Sigmoid colon (tissue), 7 donors: ENCODE data around the gene SIRT4. TPM values are rescaled to one million over a fixed set of nuclear protein-coding genes. Genes with fewer than 3 reads are reported as not detected.
A peak's percentile ranks its signal among the peaks of the same experiment; 100 is the strongest.
"Not testable (repeated sequence)": the region's sequence is repeated elsewhere in the genome, so short reads cannot be mapped to it uniquely, and the experiment has no call there.

Experiments
- DNase-seq: peaks from one replicate; pipeline ENCODE4 v3.0.0-alpha.2; 2019
- H3K27ac ChIP-seq, 4 donors: fragments of 200-600 bp; sonication (generic); one replicate each; pipeline ENCODE4 v1.5.1; 2016 to 2019; ENCODE audit warnings: mild to moderate bottlenecking in 1 of 4
- H3K27me3 ChIP-seq, 3 donors: fragments of 200-600 bp; sonication (generic); one replicate each; pipeline ENCODE4 v1.5.1; 2019; ENCODE audit warnings: mild to moderate bottlenecking in 1 of 3
- H3K36me3 ChIP-seq, 4 donors: fragments of 200-600 bp; sonication (generic); one replicate each; pipeline ENCODE4 v1.5.1; 2016 to 2019
- H3K4me1 ChIP-seq, 4 donors: fragments of 200-600 bp; sonication (generic); one replicate each; pipeline ENCODE4 v1.5.1; 2017 to 2019
- H3K4me3 ChIP-seq, 4 donors: fragments of 200-600 bp; sonication (generic); one replicate each; pipeline ENCODE4 v1.5.1; 2017 to 2019; ENCODE audit warnings: mild to moderate bottlenecking in 2 of 4, moderate library complexity in 1 of 4
- H3K9me3 ChIP-seq, 4 donors: fragments of 200-600 bp in 3 of 4; sonication (generic) in 3 of 4; one replicate each; pipeline versions ENCODE4 v1.5.1 to v1.6.1; 2013 to 2019
- EP300 ChIP-seq, 4 donors: sonication (generic); formaldehyde crosslinking; IDR thresholded peaks; one replicate each; pipeline ENCODE4 v1.6.1; 2017; ENCODE audit warnings: antibody characterized with exemption in 4 of 4
- POLR2A ChIP-seq, 2 donors: fragments of 450-650 bp; IDR thresholded peaks; one replicate each; pipeline ENCODE4 v1.6.1; 2016; ENCODE audit warnings: antibody characterized with exemption in 2 of 2, mild to moderate bottlenecking in 2 of 2, moderate library complexity in 2 of 2
- POLR2AphosphoS5 ChIP-seq, 4 donors: sonication (generic); formaldehyde crosslinking; IDR thresholded peaks; one replicate each; pipeline ENCODE4 v1.6.1; 2017; ENCODE audit warnings: antibody characterized with exemption in 4 of 4
- WGBS, 2 donors: extraction: QIAGEN DNeasy Blood & Tissue Kit; methylation state at CpG; one replicate each; pipeline ENCODE4 v1.1.7; 2013; 5-methylcytosine and 5-hydroxymethylcytosine counted together
- intact Hi-C: fragments of 100-400 bp; cut with DNase I; formaldehyde crosslinking; loops from one replicate; pipeline ENCODE4 v1.15.1; 2023
- polyA plus RNA-seq, 3 donors: library from polyadenylated mRNA; stranded (reverse); fragments of 200-250 nt; gene quantifications; one replicate each; pipeline ENCODE4 v1.2.3, GENCODE V29; 2013
- total RNA-seq, 4 donors: library from RNA; depleted of rRNA; stranded (reverse); fragments of >200 nt; gene quantifications; one replicate each; pipeline ENCODE4 v1.1.0, GENCODE V29; 2016
- TF ChIP-seq, protein P1 (sequence below), 4 experiments: fragments of 450-650 bp in 3 of 4; fragments of 200-600 bp in 1 of 4; IDR thresholded peaks; one replicate each; pipeline ENCODE4 v1.5.1; 2016 to 2019; ENCODE audit warnings: antibody characterized with exemption in 4 of 4, mild to moderate bottlenecking in 3 of 4, moderate library complexity in 2 of 4
- donor health status: healthy with polysubstance abuse.
- donor health status: Bipolar disorder and iron deficiency.
- donor health status: healthy.

SIRT4 gene
- total and polyA plus RNA-seq, 7 donors: 0.69 to 3.6 (median 2.8) TPM

DNA sequence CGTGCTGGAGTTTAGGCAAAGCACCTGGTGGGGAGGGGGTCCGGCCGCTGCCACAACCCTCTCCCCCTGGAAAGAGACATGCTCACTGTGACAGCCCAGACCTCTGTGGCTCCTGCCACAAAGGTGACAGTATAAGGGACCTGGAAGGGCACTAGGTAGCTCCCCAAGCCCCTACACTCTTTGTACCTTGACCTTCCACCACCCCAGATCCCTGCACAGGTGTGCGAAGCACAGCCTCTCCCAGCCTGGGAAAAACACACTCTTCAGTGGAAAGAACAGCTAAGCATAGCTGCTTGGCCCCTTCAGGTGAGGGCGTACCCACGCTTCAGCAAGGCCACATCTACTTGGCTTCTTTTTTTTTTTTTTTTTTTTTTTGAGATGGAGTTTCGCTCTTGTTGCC is 30.4 kb downstream of the SIRT4 start:
- H3K9me3 ChIP-seq: peaks cover 0 to 7% (median 0%) of the 10 kb centered on the region in 4 donors
- TF ChIP-seq POLR2A (IDR thresholded peaks at IDR 0.05): no peak
- no peak for TF ChIP-seq POLR2AphosphoS5 (IDR thresholded peaks at IDR 0.05)
- TF ChIP-seq, protein P1, sequence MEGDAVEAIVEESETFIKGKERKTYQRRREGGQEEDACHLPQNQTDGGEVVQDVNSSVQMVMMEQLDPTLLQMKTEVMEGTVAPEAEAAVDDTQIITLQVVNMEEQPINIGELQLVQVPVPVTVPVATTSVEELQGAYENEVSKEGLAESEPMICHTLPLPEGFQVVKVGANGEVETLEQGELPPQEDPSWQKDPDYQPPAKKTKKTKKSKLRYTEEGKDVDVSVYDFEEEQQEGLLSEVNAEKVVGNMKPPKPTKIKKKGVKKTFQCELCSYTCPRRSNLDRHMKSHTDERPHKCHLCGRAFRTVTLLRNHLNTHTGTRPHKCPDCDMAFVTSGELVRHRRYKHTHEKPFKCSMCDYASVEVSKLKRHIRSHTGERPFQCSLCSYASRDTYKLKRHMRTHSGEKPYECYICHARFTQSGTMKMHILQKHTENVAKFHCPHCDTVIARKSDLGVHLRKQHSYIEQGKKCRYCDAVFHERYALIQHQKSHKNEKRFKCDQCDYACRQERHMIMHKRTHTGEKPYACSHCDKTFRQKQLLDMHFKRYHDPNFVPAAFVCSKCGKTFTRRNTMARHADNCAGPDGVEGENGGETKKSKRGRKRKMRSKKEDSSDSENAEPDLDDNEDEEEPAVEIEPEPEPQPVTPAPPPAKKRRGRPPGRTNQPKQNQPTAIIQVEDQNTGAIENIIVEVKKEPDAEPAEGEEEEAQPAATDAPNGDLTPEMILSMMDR (IDR thresholded peaks at IDR 0.05): no peak
- TF ChIP-seq EP300 (IDR thresholded peaks at IDR 0.05): no peak
- no peaks in the 10 kb centered on the region for H3K36me3 ChIP-seq
- no peak overlapping the region for H3K27ac ChIP-seq
- H3K27me3 ChIP-seq: no peaks in the 10 kb centered on the region
- WGBS, 2 donors: 83 to 85% methylated on average over 6 to 7 of the region's 7 CpGs
- H3K4me1 ChIP-seq: no peaks in the 10 kb centered on the region
- DNase-seq: no peak
- H3K4me3 ChIP-seq: no peak overlapping the region
- intact Hi-C loops: no loop called here

DNA sequence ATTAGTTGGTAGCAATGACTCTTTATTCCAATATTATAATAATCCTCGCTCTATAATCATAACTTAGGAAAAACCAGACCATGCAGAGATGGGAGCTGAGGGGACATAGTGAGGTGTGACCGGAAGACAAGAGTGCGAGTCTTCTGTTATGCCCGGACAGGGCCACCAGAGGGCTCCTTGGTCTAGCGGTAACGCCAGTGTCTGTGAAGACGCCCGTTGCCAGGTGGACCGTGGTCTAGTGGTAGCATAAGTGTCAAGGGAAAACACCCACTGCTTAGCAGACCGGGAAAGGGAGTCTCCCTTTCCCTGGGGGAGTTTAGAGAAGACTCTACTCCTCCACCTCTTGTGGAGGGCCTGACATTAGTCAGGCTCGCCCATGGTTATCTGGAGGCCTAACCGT is 33.3 kb downstream of the SIRT4 start:
- H3K27ac ChIP-seq, H3K36me3 ChIP-seq, H3K4me3 ChIP-seq, H3K9me3 ChIP-seq, H3K27me3 ChIP-seq, H3K4me1 ChIP-seq, intact Hi-C loops: not testable (repeated sequence)
- DNase-seq: peak; percentile 74
- TF ChIP-seq, protein P1 (IDR thresholded peaks at IDR 0.05): peak; percentile 38 to 57 (median 47)
- WGBS, 2 donors: 18 to 20% methylated on average over 12 of the region's 12 CpGs

DNA sequence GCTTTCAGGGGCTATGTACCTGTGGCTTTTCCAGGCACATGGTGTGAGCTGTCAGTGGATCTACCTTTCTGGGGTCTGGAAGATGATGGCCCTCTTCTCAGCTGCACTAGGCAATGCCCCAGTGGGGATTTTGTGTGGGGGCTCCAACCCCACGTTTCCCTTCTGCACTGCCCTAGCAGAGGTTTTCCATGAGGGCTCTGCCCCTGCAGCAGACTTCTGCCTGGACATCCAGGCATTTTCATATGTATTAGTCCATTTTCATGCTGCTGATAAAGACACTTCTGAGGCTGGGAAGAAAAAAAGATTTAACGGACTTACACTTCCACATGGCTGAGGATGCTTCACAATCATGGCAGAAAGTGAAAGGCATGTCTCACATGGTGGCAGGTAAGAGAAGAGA is 34.3 kb downstream of the SIRT4 start:
- WGBS, 2 donors: 93 to 94% methylated on average over 2 of the region's 2 CpGs

DNA sequence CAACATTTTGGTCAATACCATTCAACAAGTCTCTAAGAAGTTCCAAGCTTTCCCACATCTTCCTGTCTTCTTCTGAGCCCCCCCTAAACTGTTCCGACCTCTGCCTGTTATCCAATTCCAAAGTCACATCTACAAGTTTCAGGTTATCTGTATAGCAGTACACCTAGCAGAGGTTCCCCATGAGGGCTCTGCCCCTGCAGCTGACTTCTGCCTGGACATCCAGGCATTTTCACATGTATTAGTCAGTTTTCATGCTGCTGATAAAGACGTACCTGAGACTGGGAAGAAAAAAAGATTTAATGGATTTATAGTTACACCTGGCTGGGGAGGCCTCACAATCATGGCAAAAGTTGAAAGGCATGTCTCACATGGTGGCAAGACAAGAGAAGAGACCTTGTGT is 35.6 kb downstream of the SIRT4 start:
- H3K4me3 ChIP-seq: no peak overlapping the region
- no peak for DNase-seq
- H3K36me3 ChIP-seq: no peaks in the 10 kb centered on the region
- WGBS, 2 donors: 90 to 92% methylated on average over 2 of the region's 2 CpGs
- peaks cover 0 to 7% (median 0%) of the 10 kb centered on the region in 4 donors for H3K9me3 ChIP-seq
- H3K27ac ChIP-seq: no peak overlapping the region
- H3K4me1 ChIP-seq: no peaks in the 10 kb centered on the region
- TF ChIP-seq EP300 (IDR thresholded peaks at IDR 0.05) (no peak), POLR2AphosphoS5 (IDR thresholded peaks at IDR 0.05) (no peak), POLR2A (IDR thresholded peaks at IDR 0.05) (no peak)
- TF ChIP-seq, protein P1 (IDR thresholded peaks at IDR 0.05): no peak
- peaks cover 0 to 7% (median 0%) of the 10 kb centered on the region in 3 donors for H3K27me3 ChIP-seq
- intact Hi-C loops: no loop called here

More for the DNA sequence above, 34.3 kb downstream of the SIRT4 start:
- H3K27me3 ChIP-seq, H3K4me1 ChIP-seq, H3K27ac ChIP-seq, intact Hi-C loops, H3K9me3 ChIP-seq, H3K4me3 ChIP-seq, DNase-seq, H3K36me3 ChIP-seq: not testable (repeated sequence)

DNA sequence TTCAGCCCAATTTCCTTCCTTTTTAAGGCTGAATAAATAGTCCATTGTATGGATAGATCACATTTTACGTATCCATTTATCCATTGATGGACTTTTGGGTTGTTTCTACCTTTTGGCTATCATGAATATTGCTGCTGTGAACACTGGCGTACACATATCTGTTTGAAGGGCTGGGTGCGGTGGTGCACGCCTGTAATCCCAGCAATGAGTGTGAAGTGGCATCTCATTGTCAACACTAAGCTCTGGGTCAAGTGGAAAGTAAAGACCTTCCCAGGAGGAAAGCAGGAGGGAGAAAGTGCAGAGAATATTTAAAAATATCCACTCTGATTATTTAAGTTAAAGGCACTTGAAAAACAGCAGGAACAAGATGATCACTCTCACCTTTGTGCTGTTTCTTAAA is 37.1 kb downstream of the SIRT4 start:
- Histone ChIP-seq H3K36me3 (no peaks in the 10 kb centered on the region), H3K4me3 (no peak overlapping the region), H3K4me1 (no peaks in the 10 kb centered on the region), H3K27ac (no peak overlapping the region), H3K9me3 (peaks cover 0 to 7% (median 0%) of the 10 kb centered on the region in 4 donors), H3K27me3 (peaks cover 0 to 7% (median 0%) of the 10 kb centered on the region in 3 donors)
- TF ChIP-seq, protein P1 (IDR thresholded peaks at IDR 0.05): no peak
- TF ChIP-seq EP300 (IDR thresholded peaks at IDR 0.05) (no peak), POLR2AphosphoS5 (IDR thresholded peaks at IDR 0.05) (no peak), POLR2A (IDR thresholded peaks at IDR 0.05) (no peak)
- intact Hi-C loops: no loop called here
- DNase-seq: no peak
- WGBS, 2 donors: 73 to 86% methylated on average over 4 of the region's 4 CpGs
